ENCODE data around the gene TDRD1. TPM values are rescaled to one million over a fixed set of nuclear protein-coding genes. Genes with fewer than 3 reads are reported as not detected.

The TDRD1 gene
- total and polyA plus RNA-seq, 9 of the 15 experiments (the other 6 are each of a cell fraction or from before 2014, with no cell fraction given): not detected

- TF ChIP-seq CLOCK (CRISPR knock-in tag; IDR thresholded peaks at IDR 0.05; ENCODE audit: borderline replicate concordance) (no peak), MITF (IDR thresholded peaks at IDR 0.05) (no peak), ARID4B (CRISPR knock-in tag; IDR thresholded peaks at IDR 0.05) (no peak), ZNF780A (CRISPR knock-in tag; IDR thresholded peaks at IDR 0.05) (no peak)
Measured at GRCh38 chr10:114234132-114234531, 55.0 kb downstream of the TDRD1 start (continued).
